ENCODE measurements around the gene CITED1.

Gene CITED1

DNA sequence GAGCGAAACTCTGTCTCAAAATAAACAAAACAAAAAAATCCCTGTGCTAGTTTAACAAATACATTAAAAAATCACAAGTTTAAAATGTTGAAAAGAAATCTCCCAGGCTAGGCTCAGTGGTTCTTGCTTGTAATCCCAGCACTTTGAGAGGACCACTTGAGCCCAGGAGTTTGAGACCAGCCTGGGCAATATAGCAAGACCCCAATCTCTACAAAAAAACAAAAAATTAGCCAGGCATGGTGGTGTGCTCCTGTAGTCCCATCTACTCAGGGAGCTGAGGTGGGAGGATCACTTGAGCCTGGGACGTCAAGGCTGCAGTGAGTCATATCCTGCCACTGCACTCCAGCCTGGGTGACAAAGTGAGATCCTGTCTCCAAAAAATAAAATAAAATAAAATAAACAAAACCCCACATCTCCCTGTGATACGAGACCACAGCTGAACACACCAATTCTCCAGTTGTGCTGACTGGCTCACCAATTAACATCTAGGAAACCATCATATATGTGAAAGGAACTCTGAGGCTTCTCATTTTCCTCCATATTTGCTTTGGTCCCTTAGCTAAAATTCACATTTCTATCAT lies 36.0 kb downstream of the CITED1 start:
- peak in 1 of 5 donors; percentile 40 for DNase-seq

DNA sequence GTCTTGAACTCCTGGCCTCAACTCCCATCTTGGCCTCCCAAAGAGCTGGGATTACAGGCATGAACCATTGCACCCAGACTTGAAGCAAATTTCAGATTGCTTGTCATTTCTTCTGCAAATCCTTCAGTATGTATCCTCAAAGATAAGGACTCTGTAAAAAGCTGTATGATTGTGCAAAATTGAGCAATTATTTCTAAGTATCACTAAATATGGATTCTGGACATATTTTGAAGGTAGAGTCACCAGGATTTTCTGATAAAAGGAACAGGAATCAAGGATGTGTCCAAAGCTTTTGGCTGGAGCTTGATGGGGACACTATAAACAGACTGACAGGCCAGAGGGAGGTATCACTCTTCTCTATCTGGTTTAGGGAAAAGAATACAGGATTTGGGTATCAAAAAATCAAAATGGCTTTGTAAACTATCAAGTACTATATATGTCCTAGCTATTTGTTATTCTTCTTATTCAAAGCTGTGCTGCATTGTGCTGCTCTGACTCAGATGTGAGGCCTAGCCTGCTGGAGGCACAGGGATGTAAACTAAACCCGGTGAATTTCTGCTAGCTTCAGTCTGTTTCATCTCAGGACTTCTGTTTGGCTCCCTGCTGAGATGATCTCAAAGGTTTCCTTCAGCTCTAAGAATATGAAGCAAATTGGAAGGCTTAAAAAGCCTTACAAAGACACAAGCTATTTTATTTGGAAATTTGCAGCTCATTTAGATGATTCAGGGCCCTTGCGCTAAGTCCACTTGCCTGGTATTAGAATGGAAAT lies 36.9 kb downstream of the CITED1 start:
- DNase-seq = no peak

DNA sequence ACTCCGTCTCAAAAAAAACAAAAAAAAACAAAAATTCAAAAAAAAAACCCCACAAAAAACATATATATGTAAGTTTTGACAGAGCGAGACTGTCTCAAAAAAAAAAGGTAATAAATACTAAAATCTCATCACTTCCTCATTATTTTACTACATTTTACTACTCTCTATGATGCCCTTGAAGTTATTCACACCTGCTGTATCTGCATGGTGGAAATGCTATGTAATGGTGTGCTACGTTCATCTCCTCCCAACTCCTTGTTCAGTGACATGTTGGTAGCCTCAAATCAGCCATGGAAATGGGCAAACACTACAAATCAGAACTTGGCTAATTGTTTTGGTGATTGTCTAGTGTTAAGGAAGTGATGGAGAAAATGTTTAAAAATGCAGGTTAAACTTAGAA lies 40.5 kb downstream of the CITED1 start:
- no peak for DNase-seq

DNA sequence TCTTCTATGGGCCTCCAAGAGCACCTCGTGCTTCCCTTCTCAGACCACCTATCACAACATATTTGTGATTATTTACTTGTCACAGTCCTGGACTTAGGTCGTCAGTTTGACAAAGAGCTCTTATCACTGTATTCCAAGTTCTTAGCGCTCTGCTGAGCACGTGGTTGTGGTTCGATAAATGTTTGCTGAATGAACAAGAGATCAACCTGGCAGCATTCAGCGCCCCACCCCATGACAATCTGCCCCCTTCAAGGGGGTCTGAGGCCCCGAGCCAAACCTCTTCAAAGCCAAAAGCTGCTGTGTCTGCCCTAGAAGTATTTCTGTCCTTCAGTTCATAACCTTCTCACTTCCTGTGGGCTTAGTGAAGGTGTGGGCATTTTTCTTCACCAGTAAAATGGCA lies 43.6 kb downstream of the CITED1 start:
- DNase-seq = no peak

DNA sequence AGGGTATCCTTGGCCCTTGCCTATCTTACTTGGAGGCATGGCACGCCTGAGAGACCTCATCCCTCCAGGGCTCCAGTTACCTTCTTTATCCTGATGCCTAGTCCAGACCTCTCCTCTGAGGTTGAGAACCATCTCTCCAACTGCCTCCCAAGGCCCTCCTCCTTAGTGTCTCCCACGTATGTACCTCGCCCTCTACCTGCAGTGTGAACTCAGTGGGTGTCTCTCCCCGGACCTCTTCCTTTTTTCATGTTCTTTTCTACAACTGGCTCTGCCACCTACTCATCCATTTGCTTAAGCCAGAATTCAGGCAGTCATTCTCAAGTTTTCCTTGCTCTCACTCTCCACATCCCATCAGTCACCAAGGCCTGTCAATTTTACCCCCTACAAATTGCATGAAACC lies 45.3 kb downstream of the CITED1 start:
- DNase-seq = no peak

DNA sequence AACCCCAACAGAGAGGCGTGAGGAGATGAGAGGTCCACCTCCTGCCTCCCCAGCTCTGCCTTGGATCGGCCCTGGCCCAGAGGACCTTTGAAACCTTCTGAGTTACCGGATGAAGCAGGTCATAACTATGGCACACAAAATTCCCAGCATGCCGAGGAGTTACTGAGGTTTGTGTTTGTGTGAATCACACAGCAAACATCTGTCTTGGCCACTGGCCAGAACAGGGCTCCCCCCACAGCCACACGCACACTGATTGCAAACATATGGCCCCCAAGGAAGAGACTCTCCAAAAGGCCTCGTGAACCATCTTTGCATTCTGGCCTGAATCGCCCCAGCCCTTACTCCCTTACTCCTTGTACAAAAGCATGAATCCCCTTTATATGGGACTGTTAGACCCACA lies 47.5 kb downstream of the CITED1 start:
- DNase-seq = no peak

DNA sequence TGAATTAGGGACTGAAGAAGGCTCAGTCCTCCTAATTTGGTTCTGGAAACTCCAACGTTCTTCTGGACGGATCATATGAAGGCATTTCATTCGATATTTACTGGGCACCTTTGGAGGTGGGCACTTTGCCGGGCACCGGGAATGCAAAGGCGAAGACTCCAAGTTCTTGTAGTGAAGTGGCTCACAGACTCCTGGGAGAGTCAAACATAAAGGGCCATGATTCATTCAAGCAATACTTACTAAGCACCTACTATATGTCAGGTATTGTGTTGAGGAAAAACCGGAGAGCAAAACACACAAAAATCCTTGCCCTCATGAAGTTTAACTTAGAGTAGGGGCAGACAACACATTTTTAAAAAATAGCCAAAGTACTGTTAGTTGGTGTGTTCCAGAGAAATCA lies 49.9 kb downstream of the CITED1 start:
- DNase-seq = no peak

DNA sequence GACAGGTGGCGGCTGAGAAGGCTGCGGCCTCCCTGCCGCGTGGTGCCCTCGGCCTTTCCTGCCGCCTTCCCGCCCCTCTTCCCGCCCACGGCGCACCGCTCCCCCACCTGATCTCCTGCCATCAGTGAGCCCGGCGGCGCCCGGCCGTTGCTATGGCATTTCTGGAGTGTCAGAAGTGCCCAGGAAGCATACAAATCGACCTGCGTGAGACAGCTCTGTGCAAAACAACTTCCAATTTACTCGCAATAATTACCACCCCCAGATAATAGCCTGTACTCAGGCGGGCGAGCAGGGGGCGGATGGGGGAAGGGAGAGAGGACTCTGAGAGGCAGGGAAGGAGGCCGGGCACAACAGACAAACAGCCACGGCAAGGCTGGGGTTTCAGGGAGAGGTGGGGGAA lies 50.3 kb downstream of the CITED1 start:
- DNase-seq = no peak

DNA sequence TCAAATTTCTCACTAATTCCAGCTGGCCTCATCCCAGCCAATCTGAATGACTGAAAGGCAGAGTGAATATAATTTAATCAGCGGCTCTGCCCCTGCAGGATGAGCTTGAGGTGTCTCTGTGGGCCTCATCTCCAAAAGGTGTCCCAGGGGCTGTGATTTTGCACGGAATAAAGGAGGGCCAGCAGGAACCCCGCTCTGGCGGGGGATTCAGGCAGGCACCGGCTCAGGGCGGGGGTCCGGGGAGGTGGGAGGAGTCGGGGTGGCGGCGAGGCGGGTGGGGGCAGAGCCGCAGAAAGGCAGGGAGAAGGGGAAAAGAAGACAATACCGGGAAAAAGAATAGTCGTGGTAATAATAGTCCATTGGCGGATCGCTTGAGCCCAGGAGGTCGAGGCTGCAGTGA lies 50.9 kb downstream of the CITED1 start:
- DNase-seq = no peak

DNA sequence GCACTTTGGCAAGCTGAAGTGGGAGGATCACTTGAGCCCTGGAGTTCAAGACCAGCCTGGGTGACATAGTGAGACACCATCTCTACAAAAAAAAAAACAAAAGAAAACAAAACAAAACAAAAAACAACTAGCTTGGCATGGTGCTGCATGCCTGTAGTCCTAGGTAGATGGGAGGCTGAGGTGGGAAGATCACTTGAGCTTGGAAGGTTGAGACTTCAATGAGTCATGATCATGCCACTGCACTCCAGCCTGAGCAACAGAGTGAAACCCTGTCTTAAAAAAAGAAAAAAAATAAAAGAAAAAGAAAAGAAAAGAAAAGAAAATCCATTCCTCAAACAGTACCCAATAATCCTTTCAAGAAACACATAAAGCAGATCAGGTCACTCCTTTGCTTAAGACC lies 52.0 kb downstream of the CITED1 start:
- no peak for DNase-seq
